Chondrocyte (in vitro differentiated cells): Measurements from ENCODE around the gene L3MBTL4. TPM values are rescaled to one million over a fixed set of nuclear protein-coding genes. Genes with fewer than 3 reads are reported as not detected.

Experiments used
- DNase-seq: peaks from one replicate; pipeline ENCODE4 v3.0.0; 2021; ENCODE audit warnings: mixed read lengths, low spot score
- H3K27ac Mint-ChIP-seq: one replicate; pipeline ENCODE4 v1.8.0; 2021; ENCODE audit warnings: mild to moderate bottlenecking, moderate library complexity, mixed read lengths; ENCODE audit not compliant: unreplicated experiment
- H3K27me3 Mint-ChIP-seq: 2 replicates; pipeline ENCODE4 v1.8.0; 2021; ENCODE audit warnings: low read depth, mixed read lengths
- H3K36me3 Mint-ChIP-seq: 2 replicates; pipeline ENCODE4 v1.8.0; 2021; ENCODE audit warnings: low read depth, mixed read lengths
- H3K4me1 Mint-ChIP-seq: 2 replicates; pipeline ENCODE4 v1.8.0; 2021; ENCODE audit warnings: low read depth, mild to moderate bottlenecking, mixed read lengths
- H3K4me3 Mint-ChIP-seq: one replicate; pipeline ENCODE4 v1.8.0; 2021; ENCODE audit warnings: mild to moderate bottlenecking, moderate library complexity, mixed read lengths; ENCODE audit not compliant: unreplicated experiment
- H3K9me3 Mint-ChIP-seq: 2 replicates; pipeline ENCODE4 v1.8.0; 2021; ENCODE audit warnings: low read depth, mixed read lengths
- CTCF ChIP-seq: fragments of 200-600 bp; sonication (generic); IDR thresholded peaks from 2 replicates; pipeline ENCODE4 v1.5.0; 2021; ENCODE audit warnings: antibody characterized with exemption, mild to moderate bottlenecking, moderate library complexity
- total RNA-seq: library from RNA; stranded (reverse); gene quantifications from 3 replicates; pipeline ENCODE4 v1.2.1, GENCODE V29; 2021

L3MBTL4 gene
- total RNA-seq, 1 donor from 2014 or later, result 1.0 TPM

DNA sequence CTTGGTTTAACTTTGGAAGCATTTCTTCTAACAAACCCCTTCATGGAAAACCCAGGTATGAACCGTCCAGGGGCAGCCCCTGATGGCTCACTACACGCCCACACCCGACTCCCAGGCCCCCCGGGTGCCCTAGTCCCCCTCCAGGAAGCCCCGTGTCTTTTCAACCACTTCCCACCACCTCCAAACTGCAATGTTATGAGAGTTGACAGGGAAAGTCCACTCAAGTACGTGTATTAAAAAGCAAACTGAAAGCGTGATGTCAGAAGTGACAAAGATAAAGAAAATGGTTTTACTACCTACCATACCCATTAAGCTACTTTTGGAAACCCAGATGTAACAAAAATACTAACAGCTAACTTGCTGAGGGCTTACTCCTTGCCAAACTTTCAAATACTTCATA, 51.5 kb downstream of the L3MBTL4 start:
- Mint-ChIP-seq H3K27me3 (peaks cover 8% of the 10 kb centered on the region), H3K36me3 (no peaks in the 10 kb centered on the region), H3K4me3 (no peak overlapping the region), H3K9me3 (no peaks in the 10 kb centered on the region), H3K4me1 (peaks cover 16% of the 10 kb centered on the region), H3K27ac (no peak overlapping the region)
- no peak for DNase-seq
- no peak for TF ChIP-seq CTCF

- Mint-ChIP-seq H3K4me3 (no peak overlapping the region), H3K36me3 (no peaks in the 10 kb centered on the region), H3K27me3 (peaks cover 8% of the 10 kb centered on the region), H3K9me3 (no peaks in the 10 kb centered on the region), H3K27ac (no peak overlapping the region), H3K4me1 (peaks cover 16% of the 10 kb centered on the region)
- no peak for DNase-seq
- TF ChIP-seq CTCF, result no peak
These were observed 52.1 kb downstream of the L3MBTL4 start for GRCh38 chr18:6362559-6363129.

GRCh38 chr18:6357668-6358067, 57.0 kb downstream of the L3MBTL4 start:
- TF ChIP-seq CTCF, result no peak
- Mint-ChIP-seq H3K36me3 (no peaks in the 10 kb centered on the region), H3K27ac (no peak overlapping the region), H3K4me1 (peaks cover 3% of the 10 kb centered on the region), H3K4me3 (no peak overlapping the region), H3K27me3 (peaks cover 2% of the 10 kb centered on the region), H3K9me3 (no peaks in the 10 kb centered on the region)
- no peak for DNase-seq

- Mint-ChIP-seq H3K27me3 (peaks cover 3% of the 10 kb centered on the region), H3K27ac (no peak overlapping the region), H3K9me3 (no peaks in the 10 kb centered on the region), H3K36me3 (no peaks in the 10 kb centered on the region), H3K4me3 (no peak overlapping the region), H3K4me1 (peaks cover 3% of the 10 kb centered on the region)
- TF ChIP-seq CTCF, result no peak
- no peak for DNase-seq
These were observed 58.7 kb downstream of the L3MBTL4 start for GRCh38 chr18:6355789-6356589.

DNA sequence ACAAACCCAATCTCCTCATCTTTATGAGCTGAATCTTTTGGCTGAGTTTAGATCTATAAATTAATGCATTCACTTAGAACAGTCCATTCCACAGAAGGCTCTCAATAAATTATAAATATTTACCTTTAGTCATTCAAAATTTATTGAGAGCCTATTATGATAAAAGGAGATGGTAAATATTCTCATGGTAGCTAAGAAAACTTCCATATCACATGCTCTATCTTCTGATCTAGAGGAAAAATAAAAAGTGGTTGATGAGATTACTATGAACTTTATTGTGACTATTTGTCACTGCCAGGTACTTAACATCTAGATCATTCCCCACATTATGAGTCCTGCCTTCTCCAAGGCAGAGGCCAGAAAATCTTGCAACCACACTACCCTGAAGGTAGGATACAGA, 62.4 kb downstream of the L3MBTL4 start:
- no peak for TF ChIP-seq CTCF
- H3K9me3 Mint-ChIP-seq, result no peaks in the 10 kb centered on the region
- H3K4me1 Mint-ChIP-seq, result peaks cover 3% of the 10 kb centered on the region
- DNase-seq, result no peak
- H3K27ac Mint-ChIP-seq, result no peak overlapping the region
- peaks cover 5% of the 10 kb centered on the region for H3K27me3 Mint-ChIP-seq
- no peak overlapping the region for H3K4me3 Mint-ChIP-seq
- H3K36me3 Mint-ChIP-seq, result no peaks in the 10 kb centered on the region
